GM23338 (cell line): ENCODE results near the gene PARVB. TPM values are rescaled to one million over a fixed set of nuclear protein-coding genes. Genes with fewer than 3 reads are reported as not detected.

Experiments used
- ATAC-seq: fragments of 200-7000 bp; cut with Tn5 transposase; 3 replicates; pipeline ENCODE4 v1.9.1; 2020
- DNase-seq: peaks from one replicate; pipeline ENCODE4 v3.0.0-alpha.2; 2015; ENCODE audit warnings: low spot score
- H2AFZ ChIP-seq: fragments of 200-600 bp; sonication (generic); 2 replicates; pipeline ENCODE4 v1.8.0; 2016; ENCODE audit warnings: antibody characterized with exemption, mild to moderate bottlenecking, moderate library complexity
- H3F3A ChIP-seq: fragments of 200-600 bp; sonication (generic); replicated peaks from 2 replicates; pipeline ENCODE4 v1.8.0; 2017; ENCODE audit warnings: antibody characterized with exemption, mixed run types, low read depth
- H3K27ac ChIP-seq: fragments of 200-600 bp; sonication (generic); 2 replicates; pipeline ENCODE4 v1.6.1; 2016; ENCODE audit warnings: low read depth
- H3K27me3 ChIP-seq: fragments of 200-600 bp; sonication (generic); 2 replicates; pipeline ENCODE4 v1.8.0; 2016; ENCODE audit warnings: mild to moderate bottlenecking, mixed run types, moderate library complexity; ENCODE audit not compliant: insufficient read depth
- H3K36me3 ChIP-seq: fragments of 200-600 bp; sonication (generic); 2 replicates; pipeline ENCODE4 v1.8.0; 2016; ENCODE audit warnings: mild to moderate bottlenecking; ENCODE audit not compliant: insufficient read depth
- H3K4me1 ChIP-seq: fragments of 200-600 bp; sonication (generic); 2 replicates; pipeline ENCODE4 v1.8.0; 2016; ENCODE audit warnings: mild to moderate bottlenecking, moderate library complexity; ENCODE audit not compliant: insufficient read depth
- H3K4me2 ChIP-seq: fragments of 200-600 bp; sonication (generic); 2 replicates; pipeline ENCODE4 v1.7.1; 2017; ENCODE audit warnings: mixed run types
- H3K4me3 ChIP-seq: fragments of 200-600 bp; sonication (generic); 2 replicates; pipeline ENCODE4 v1.6.1; 2016; ENCODE audit warnings: mixed run types
- H3K79me2 ChIP-seq: fragments of 200-600 bp; sonication (generic); replicated peaks from 2 replicates; pipeline ENCODE4 v1.8.0; 2017; ENCODE audit warnings: mild to moderate bottlenecking; ENCODE audit not compliant: insufficient read depth
- H3K9me2 ChIP-seq: fragments of 200-600 bp; sonication (generic); 2 replicates; pipeline ENCODE4 v1.8.0; 2017; ENCODE audit not compliant: insufficient read depth
- H4K20me1 ChIP-seq: fragments of 200-600 bp; sonication (generic); replicated peaks from 2 replicates; pipeline ENCODE4 v1.8.0; 2017; ENCODE audit warnings: mild to moderate bottlenecking; ENCODE audit not compliant: insufficient read depth
- H3K27ac Mint-ChIP-seq: 2 replicates; pipeline ENCODE4 v1.8.0; 2020; ENCODE audit warnings: inconsistent platforms, mild to moderate bottlenecking, moderate library complexity, mixed read lengths
- H3K27me3 Mint-ChIP-seq: 3 replicates; pipeline ENCODE4 v1.8.0; 2022; ENCODE audit warnings: low read depth, mild to moderate bottlenecking, moderate library complexity, mixed read lengths, inconsistent platforms; ENCODE audit not compliant: insufficient read depth, poor library complexity
- H3K36me3 Mint-ChIP-seq: 3 replicates; pipeline ENCODE4 v1.8.0; 2021; ENCODE audit warnings: low read depth, mild to moderate bottlenecking, inconsistent platforms, moderate library complexity, mixed read lengths
- H3K4me1 Mint-ChIP-seq: 3 replicates; pipeline ENCODE4 v1.8.0; 2020; ENCODE audit warnings: mild to moderate bottlenecking, inconsistent platforms, mixed read lengths
- H3K4me3 Mint-ChIP-seq: 3 replicates; pipeline ENCODE4 v1.8.0; 2021; ENCODE audit warnings: moderate library complexity, mild to moderate bottlenecking, inconsistent platforms, mixed read lengths
- H3K9me3 Mint-ChIP-seq: 3 replicates; pipeline ENCODE4 v1.8.0; 2020; ENCODE audit warnings: moderate library complexity, mild to moderate bottlenecking, inconsistent platforms, mixed read lengths
- CREB1 ChIP-seq: fragments of 250-450 bp; sonication (Bioruptor Pico); IDR thresholded peaks from 2 replicates; pipeline ENCODE4 v1.5.0; 2020; ENCODE audit warnings: low read depth, mild to moderate bottlenecking, moderate library complexity
- CTCF ChIP-seq, 2 experiments: fragments of 200-600 bp in 1 of 2; sonication (generic) in 1 of 2; conservative IDR thresholded peaks; 2 replicates each; pipeline versions ENCODE4 v1.5.1 to v1.6.1; 2016 to 2017; ENCODE audit warnings: antibody characterized with exemption in 2 of 2, low read depth in 2 of 2, mild to moderate bottlenecking in 2 of 2, moderate library complexity in 1 of 2
- EZH2 ChIP-seq: fragments of 200-600 bp; sonication (generic); IDR thresholded peaks from one replicate; pipeline ENCODE4 v1.8.0; 2017; ENCODE audit warnings: antibody characterized with exemption, mild to moderate bottlenecking, low read depth; ENCODE audit not compliant: unreplicated experiment
- EZH2phosphoT487 ChIP-seq: fragments of 200-600 bp; sonication (generic); IDR thresholded peaks from one replicate; pipeline ENCODE4 v1.8.1; 2018; ENCODE audit warnings: antibody characterized with exemption; ENCODE audit not compliant: unreplicated experiment
- JUNB ChIP-seq: IDR thresholded peaks from one replicate; pipeline ENCODE4 v1.6.1; 2016; ENCODE audit warnings: antibody characterized with exemption; ENCODE audit not compliant: unreplicated experiment
- NANOG ChIP-seq: IDR thresholded peaks from 2 replicates; pipeline ENCODE4 v1.6.1; 2016; ENCODE audit warnings: antibody characterized with exemption, borderline replicate concordance
- POLR2AphosphoS5 ChIP-seq: IDR thresholded peaks from 2 replicates; pipeline ENCODE4 v1.6.1; 2016; ENCODE audit warnings: antibody characterized with exemption, low read depth
- STAT1 ChIP-seq: IDR thresholded peaks from one replicate; pipeline ENCODE4 v1.6.1; 2016; ENCODE audit warnings: antibody characterized with exemption; ENCODE audit not compliant: unreplicated experiment
- ZNF114 ChIP-seq: fragments of 250-450 bp; sonication (Bioruptor Pico); IDR thresholded peaks from 2 replicates; pipeline ENCODE4 v1.5.0; 2020; ENCODE audit warnings: mild to moderate bottlenecking, moderate library complexity
- ZNF331 ChIP-seq: fragments of 250-450 bp; sonication (Bioruptor Pico); IDR thresholded peaks from 2 replicates; pipeline ENCODE4 v1.5.0; 2020; ENCODE audit warnings: low read depth, mild to moderate bottlenecking, moderate library complexity
- polyA plus RNA-seq: library from polyadenylated mRNA; unstranded; fragments of >200 nt; fragmentation: Nextera tagmentation; extraction: Ambion mirVana; gene quantifications from 2 replicates; pipeline ENCODE4 v1.2.1, GENCODE V29; 2016
- total RNA-seq: library from RNA; depleted of rRNA; stranded (reverse); fragments of >200 nt; shearing (Covaris generic); gene quantifications from 2 replicates; pipeline ENCODE4 v1.2.3, GENCODE V29; 2014
- TF ChIP-seq, protein P1 (sequence below): IDR thresholded peaks from one replicate; pipeline ENCODE4 v1.6.1; 2018; ENCODE audit warnings: antibody characterized with exemption; ENCODE audit not compliant: unreplicated experiment
- TF ChIP-seq, protein P2 (sequence below): IDR thresholded peaks from 2 replicates; pipeline ENCODE4 v1.6.1; 2016; ENCODE audit warnings: antibody characterized with exemption
- TF ChIP-seq, protein P3 (sequence below): fragments of 250-450 bp; sonication (Bioruptor Pico); IDR thresholded peaks from 2 replicates; pipeline ENCODE4 v1.5.0; 2020; ENCODE audit warnings: mild to moderate bottlenecking, moderate library complexity

The PARVB gene
- total and polyA plus RNA-seq, 2 experiments from 2014 or later = 4.3 to 7.7 TPM

DNA sequence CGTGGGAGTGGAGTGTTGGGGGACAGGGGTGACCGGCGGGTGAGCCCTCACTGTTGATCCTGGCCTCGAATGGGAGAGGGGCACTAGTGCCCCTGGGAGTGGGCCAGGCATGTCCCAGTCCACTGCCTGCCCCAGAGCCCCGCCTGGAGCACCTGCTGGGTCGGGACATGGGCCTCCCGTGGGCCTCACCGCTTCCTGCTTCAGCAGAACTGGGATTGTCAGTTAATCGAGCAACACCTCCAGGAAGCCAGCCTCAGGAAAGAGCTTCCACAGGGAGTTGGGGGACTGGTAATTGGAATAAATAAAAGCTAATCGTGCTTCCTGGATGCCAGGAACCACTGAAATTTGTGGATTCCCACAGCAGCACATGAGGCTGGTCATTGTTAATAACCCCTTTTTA lies 43.8 kb downstream of the PARVB start:
- H3K79me2 ChIP-seq = no peaks in the 10 kb centered on the region
- no peaks in the 10 kb centered on the region for H3K36me3 ChIP-seq
- Mint-ChIP-seq H3K9me3 (no peaks in the 10 kb centered on the region; the same call in 2 of the 3 replicates), H3K27me3 (peaks cover 5% of the 10 kb centered on the region), H3K4me3 (no peak overlapping the region), H3K27ac (peak overlapping the region; percentile 40; the same call in 1 of the 2 replicates), H3K36me3 (no peaks in the 10 kb centered on the region), H3K4me1 (peaks cover 14% of the 10 kb centered on the region)
- DNase-seq = no peak
- H3K27ac ChIP-seq = no peak overlapping the region
- H2AFZ ChIP-seq = no peak overlapping the region
- no peaks in the 10 kb centered on the region for H3K9me2 ChIP-seq
- no peaks in the 10 kb centered on the region for H3F3A ChIP-seq
- H3K27me3 ChIP-seq = no peaks in the 10 kb centered on the region
- TF ChIP-seq ZNF114 (CRISPR knock-in tag) (no peak), ZNF331 (CRISPR knock-in tag) (no peak), NANOG (no peak), CTCF (conservative IDR thresholded peaks at IDR 0.05; ENCODE audit: low read depth in 2 of 2) (no peak), EZH2phosphoT487 (no peak), JUNB (no peak), CREB1 (no peak), EZH2 (no peak), STAT1 (no peak), POLR2AphosphoS5 (no peak)
- TF ChIP-seq, protein P1, sequence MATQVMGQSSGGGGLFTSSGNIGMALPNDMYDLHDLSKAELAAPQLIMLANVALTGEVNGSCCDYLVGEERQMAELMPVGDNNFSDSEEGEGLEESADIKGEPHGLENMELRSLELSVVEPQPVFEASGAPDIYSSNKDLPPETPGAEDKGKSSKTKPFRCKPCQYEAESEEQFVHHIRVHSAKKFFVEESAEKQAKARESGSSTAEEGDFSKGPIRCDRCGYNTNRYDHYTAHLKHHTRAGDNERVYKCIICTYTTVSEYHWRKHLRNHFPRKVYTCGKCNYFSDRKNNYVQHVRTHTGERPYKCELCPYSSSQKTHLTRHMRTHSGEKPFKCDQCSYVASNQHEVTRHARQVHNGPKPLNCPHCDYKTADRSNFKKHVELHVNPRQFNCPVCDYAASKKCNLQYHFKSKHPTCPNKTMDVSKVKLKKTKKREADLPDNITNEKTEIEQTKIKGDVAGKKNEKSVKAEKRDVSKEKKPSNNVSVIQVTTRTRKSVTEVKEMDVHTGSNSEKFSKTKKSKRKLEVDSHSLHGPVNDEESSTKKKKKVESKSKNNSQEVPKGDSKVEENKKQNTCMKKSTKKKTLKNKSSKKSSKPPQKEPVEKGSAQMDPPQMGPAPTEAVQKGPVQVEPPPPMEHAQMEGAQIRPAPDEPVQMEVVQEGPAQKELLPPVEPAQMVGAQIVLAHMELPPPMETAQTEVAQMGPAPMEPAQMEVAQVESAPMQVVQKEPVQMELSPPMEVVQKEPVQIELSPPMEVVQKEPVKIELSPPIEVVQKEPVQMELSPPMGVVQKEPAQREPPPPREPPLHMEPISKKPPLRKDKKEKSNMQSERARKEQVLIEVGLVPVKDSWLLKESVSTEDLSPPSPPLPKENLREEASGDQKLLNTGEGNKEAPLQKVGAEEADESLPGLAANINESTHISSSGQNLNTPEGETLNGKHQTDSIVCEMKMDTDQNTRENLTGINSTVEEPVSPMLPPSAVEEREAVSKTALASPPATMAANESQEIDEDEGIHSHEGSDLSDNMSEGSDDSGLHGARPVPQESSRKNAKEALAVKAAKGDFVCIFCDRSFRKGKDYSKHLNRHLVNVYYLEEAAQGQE = no peak
- TF ChIP-seq, protein P2, sequence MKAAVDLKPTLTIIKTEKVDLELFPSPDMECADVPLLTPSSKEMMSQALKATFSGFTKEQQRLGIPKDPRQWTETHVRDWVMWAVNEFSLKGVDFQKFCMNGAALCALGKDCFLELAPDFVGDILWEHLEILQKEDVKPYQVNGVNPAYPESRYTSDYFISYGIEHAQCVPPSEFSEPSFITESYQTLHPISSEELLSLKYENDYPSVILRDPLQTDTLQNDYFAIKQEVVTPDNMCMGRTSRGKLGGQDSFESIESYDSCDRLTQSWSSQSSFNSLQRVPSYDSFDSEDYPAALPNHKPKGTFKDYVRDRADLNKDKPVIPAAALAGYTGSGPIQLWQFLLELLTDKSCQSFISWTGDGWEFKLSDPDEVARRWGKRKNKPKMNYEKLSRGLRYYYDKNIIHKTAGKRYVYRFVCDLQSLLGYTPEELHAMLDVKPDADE = no peak
- TF ChIP-seq, protein P3, sequence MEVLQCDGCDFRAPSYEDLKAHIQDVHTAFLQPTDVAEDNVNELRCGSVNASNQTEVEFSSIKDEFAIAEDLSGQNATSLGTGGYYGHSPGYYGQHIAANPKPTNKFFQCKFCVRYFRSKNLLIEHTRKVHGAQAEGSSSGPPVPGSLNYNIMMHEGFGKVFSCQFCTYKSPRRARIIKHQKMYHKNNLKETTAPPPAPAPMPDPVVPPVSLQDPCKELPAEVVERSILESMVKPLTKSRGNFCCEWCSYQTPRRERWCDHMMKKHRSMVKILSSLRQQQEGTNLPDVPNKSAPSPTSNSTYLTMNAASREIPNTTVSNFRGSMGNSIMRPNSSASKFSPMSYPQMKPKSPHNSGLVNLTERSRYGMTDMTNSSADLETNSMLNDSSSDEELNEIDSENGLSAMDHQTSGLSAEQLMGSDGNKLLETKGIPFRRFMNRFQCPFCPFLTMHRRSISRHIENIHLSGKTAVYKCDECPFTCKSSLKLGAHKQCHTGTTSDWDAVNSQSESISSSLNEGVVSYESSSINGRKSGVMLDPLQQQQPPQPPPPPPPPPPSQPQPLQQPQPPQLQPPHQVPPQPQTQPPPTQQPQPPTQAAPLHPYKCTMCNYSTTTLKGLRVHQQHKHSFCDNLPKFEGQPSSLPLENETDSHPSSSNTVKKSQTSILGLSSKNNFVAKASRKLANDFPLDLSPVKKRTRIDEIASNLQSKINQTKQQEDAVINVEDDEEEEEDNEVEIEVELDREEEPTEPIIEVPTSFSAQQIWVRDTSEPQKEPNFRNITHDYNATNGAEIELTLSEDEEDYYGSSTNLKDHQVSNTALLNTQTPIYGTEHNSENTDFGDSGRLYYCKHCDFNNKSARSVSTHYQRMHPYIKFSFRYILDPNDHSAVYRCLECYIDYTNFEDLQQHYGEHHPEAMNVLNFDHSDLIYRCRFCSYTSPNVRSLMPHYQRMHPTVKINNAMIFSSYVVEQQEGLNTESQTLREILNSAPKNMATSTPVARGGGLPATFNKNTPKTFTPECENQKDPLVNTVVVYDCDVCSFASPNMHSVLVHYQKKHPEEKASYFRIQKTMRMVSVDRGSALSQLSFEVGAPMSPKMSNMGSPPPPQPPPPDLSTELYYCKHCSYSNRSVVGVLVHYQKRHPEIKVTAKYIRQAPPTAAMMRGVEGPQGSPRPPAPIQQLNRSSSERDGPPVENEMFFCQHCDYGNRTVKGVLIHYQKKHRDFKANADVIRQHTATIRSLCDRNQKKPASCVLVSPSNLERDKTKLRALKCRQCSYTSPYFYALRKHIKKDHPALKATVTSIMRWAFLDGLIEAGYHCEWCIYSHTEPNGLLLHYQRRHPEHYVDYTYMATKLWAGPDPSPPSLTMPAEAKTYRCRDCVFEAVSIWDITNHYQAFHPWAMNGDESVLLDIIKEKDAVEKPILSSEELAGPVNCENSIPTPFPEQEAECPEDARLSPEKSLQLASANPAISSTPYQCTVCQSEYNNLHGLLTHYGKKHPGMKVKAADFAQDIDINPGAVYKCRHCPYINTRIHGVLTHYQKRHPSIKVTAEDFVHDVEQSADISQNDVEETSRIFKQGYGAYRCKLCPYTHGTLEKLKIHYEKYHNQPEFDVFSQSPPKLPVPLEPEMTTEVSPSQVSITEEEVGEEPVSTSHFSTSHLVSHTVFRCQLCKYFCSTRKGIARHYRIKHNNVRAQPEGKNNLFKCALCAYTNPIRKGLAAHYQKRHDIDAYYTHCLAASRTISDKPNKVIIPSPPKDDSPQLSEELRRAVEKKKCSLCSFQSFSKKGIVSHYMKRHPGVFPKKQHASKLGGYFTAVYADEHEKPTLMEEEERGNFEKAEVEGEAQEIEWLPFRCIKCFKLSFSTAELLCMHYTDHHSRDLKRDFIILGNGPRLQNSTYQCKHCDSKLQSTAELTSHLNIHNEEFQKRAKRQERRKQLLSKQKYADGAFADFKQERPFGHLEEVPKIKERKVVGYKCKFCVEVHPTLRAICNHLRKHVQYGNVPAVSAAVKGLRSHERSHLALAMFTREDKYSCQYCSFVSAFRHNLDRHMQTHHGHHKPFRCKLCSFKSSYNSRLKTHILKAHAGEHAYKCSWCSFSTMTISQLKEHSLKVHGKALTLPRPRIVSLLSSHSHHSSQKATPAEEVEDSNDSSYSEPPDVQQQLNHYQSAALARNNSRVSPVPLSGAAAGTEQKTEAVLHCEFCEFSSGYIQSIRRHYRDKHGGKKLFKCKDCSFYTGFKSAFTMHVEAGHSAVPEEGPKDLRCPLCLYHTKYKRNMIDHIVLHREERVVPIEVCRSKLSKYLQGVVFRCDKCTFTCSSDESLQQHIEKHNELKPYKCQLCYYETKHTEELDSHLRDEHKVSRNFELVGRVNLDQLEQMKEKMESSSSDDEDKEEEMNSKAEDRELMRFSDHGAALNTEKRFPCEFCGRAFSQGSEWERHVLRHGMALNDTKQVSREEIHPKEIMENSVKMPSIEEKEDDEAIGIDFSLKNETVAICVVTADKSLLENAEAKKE (CRISPR knock-in tag) = no peak
- H3K4me1 ChIP-seq = no peaks in the 10 kb centered on the region
- no peaks in the 10 kb centered on the region; the same call in 1 of the 2 replicates for H4K20me1 ChIP-seq
- H3K4me3 ChIP-seq = no peak overlapping the region
- peak; percentile 44 for ATAC-seq
- H3K4me2 ChIP-seq = no peak overlapping the region; the same call in 1 of the 2 replicates
